Measurements from ENCODE around the gene HNRNPD.
"Not testable (repeated sequence)": the region's sequence is repeated elsewhere in the genome, so short reads cannot be mapped to it uniquely, and the experiment has no call there.

The HNRNPD gene

GRCh38 chr4:82333641-82334040 lies 40.1 kb downstream of the HNRNPD start:
- not testable (repeated sequence) for H3K4me1 ChIP-seq (ENCODE audit: control insufficient read depth, insufficient read depth, low read depth, low read length); H3K4me3 ChIP-seq (ENCODE audit: insufficient read depth in 1 of 2, low read depth in 1 of 2, low read length in 2 of 2); H2BK5ac ChIP-seq (ENCODE audit: low read depth, low read length, poor library complexity, severe bottlenecking); H3K18ac ChIP-seq (ENCODE audit: low read depth in 1 of 2, low read length in 2 of 2); H2BK15ac ChIP-seq (ENCODE audit: low read depth, poor library complexity, severe bottlenecking); H3K4me2 ChIP-seq (ENCODE audit: low read length, poor library complexity, severe bottlenecking); H3K23ac ChIP-seq (ENCODE audit: low read length in 2 of 2); H3K9ac ChIP-seq (ENCODE audit: low read length); DNase-seq; H3K4ac ChIP-seq (ENCODE audit: low read depth in 1 of 2, low read length in 2 of 2); H3K9me3 ChIP-seq (ENCODE audit: control insufficient read depth, low read length); H3K27me3 ChIP-seq (ENCODE audit: control insufficient read depth in 1 of 2, insufficient read depth in 1 of 2, low read length in 2 of 2); H3K14ac ChIP-seq (ENCODE audit: low read length in 2 of 2); H3K36me3 ChIP-seq (ENCODE audit: control insufficient read depth in 1 of 2, insufficient read depth in 2 of 2, low read depth in 1 of 2, low read length in 2 of 2); H2BK120ac ChIP-seq (ENCODE audit: low read depth, low read length); H4K8ac ChIP-seq (ENCODE audit: low read length); H3K27ac ChIP-seq (ENCODE audit: low read length, poor library complexity, severe bottlenecking); H2AFZ ChIP-seq (ENCODE audit: low read depth, low read length); H3K79me1 ChIP-seq (replicated peaks; ENCODE audit: low read length, poor library complexity, severe bottlenecking); H2BK12ac ChIP-seq (ENCODE audit: low read length in 2 of 2); H4K91ac ChIP-seq (ENCODE audit: low read length); H2AK5ac ChIP-seq (ENCODE audit: low read length, severe bottlenecking)
- WGBS: 91% methylated on average over 9 of the region's 9 CpGs

DNA sequence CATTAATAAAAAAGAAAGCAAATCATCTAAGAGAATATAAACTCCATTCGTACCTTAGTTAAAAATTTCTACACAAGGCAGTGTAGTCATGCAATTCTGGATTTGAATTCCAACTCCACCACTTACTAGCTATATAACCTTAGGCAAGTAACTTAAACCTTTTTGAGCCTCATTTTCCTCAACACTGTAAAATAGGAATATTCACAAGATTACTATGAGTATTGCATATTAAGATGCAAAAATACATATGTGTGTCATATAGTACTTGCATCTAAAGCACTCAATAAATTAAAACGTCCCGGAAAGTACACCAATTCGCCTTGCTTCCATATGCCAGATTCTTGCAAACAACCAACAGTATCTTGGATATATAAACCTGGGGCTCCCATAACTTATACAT lies 42.0 kb downstream of the HNRNPD start:
- no peaks in the 10 kb centered on the region for H3K79me1 ChIP-seq (replicated peaks; ENCODE audit: low read length, poor library complexity, severe bottlenecking)
- H3K9me3 ChIP-seq (ENCODE audit: control insufficient read depth, low read length): peaks cover 3% of the 10 kb centered on the region
- H3K18ac ChIP-seq (ENCODE audit: low read depth in 1 of 2, low read length in 2 of 2): no peak overlapping the region
- no peaks in the 10 kb centered on the region for H3K36me3 ChIP-seq (ENCODE audit: control insufficient read depth in 1 of 2, insufficient read depth in 2 of 2, low read depth in 1 of 2, low read length in 2 of 2)
- H3K9ac ChIP-seq (ENCODE audit: low read length): no peak overlapping the region
- H2AK5ac ChIP-seq (ENCODE audit: low read length, severe bottlenecking): no peak overlapping the region
- H2AFZ ChIP-seq (ENCODE audit: low read depth, low read length): no peak overlapping the region
- H3K27ac ChIP-seq (ENCODE audit: low read length, poor library complexity, severe bottlenecking): no peak overlapping the region
- no peak overlapping the region for H2BK15ac ChIP-seq (ENCODE audit: low read depth, poor library complexity, severe bottlenecking)
- 85% methylated on average over 4 of the region's 4 CpGs for WGBS
- no peak overlapping the region for H2BK120ac ChIP-seq (ENCODE audit: low read depth, low read length)
- no peak overlapping the region for H2BK12ac ChIP-seq (ENCODE audit: low read length in 2 of 2)
- H4K91ac ChIP-seq (ENCODE audit: low read length): no peak overlapping the region
- H3K27me3 ChIP-seq (ENCODE audit: control insufficient read depth in 1 of 2, insufficient read depth in 1 of 2, low read length in 2 of 2): no peaks in the 10 kb centered on the region
- no peak for DNase-seq
- no peak overlapping the region for H4K8ac ChIP-seq (ENCODE audit: low read length)
- H3K4me1 ChIP-seq (ENCODE audit: control insufficient read depth, insufficient read depth, low read depth, low read length): no peaks in the 10 kb centered on the region
- H3K23ac ChIP-seq (ENCODE audit: low read length in 2 of 2): no peak overlapping the region
- no peak overlapping the region for H3K14ac ChIP-seq (ENCODE audit: low read length in 2 of 2)
- H2BK5ac ChIP-seq (ENCODE audit: low read depth, low read length, poor library complexity, severe bottlenecking): no peak overlapping the region
- H3K4me3 ChIP-seq (ENCODE audit: insufficient read depth in 1 of 2, low read depth in 1 of 2, low read length in 2 of 2): no peak overlapping the region
- H3K4me2 ChIP-seq (ENCODE audit: low read length, poor library complexity, severe bottlenecking): no peak overlapping the region
- H3K4ac ChIP-seq (ENCODE audit: low read depth in 1 of 2, low read length in 2 of 2): no peak overlapping the region

DNA sequence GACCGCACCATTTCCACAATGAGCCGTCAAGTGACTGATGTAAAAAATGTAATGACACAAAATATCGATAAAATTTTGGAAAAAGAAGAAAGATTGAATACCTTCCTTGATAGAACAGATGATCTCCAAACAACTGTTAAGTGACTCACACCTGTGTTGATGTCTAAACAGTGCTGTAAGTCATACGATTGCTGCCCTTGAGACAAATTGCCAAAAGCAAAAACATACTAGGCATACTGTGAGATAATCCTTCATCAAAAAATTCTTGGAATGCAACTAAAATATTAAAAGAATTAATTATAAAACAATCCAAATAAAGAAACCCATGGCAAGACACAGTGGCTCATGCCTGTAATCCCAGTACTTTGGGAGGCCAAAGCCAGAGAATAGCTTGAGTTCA lies 53.4 kb downstream of the HNRNPD start:
- Histone ChIP-seq H3K9me3 (ENCODE audit: control insufficient read depth, low read length) (no peaks in the 10 kb centered on the region), H3K4ac (ENCODE audit: low read depth in 1 of 2, low read length in 2 of 2) (no peak overlapping the region), H3K14ac (ENCODE audit: low read length in 2 of 2) (no peak overlapping the region), H2AK5ac (ENCODE audit: low read length, severe bottlenecking) (no peak overlapping the region), H2BK12ac (ENCODE audit: low read length in 2 of 2) (no peak overlapping the region), H2AFZ (ENCODE audit: low read depth, low read length) (no peak overlapping the region), H4K8ac (ENCODE audit: low read length) (no peak overlapping the region), H2BK120ac (ENCODE audit: low read depth, low read length) (no peak overlapping the region), H3K23ac (ENCODE audit: low read length in 2 of 2) (no peak overlapping the region), H3K36me3 (ENCODE audit: control insufficient read depth in 1 of 2, insufficient read depth in 2 of 2, low read depth in 1 of 2, low read length in 2 of 2) (no peaks in the 10 kb centered on the region), H3K4me3 (ENCODE audit: insufficient read depth in 1 of 2, low read depth in 1 of 2, low read length in 2 of 2) (no peak overlapping the region), H3K27me3 (ENCODE audit: control insufficient read depth in 1 of 2, insufficient read depth in 1 of 2, low read length in 2 of 2) (no peaks in the 10 kb centered on the region), H3K9ac (ENCODE audit: low read length) (no peak overlapping the region), H4K91ac (ENCODE audit: low read length) (no peak overlapping the region), H3K4me2 (ENCODE audit: low read length, poor library complexity, severe bottlenecking) (no peak overlapping the region), H2BK15ac (ENCODE audit: low read depth, poor library complexity, severe bottlenecking) (no peak overlapping the region), H3K4me1 (ENCODE audit: control insufficient read depth, insufficient read depth, low read depth, low read length) (no peaks in the 10 kb centered on the region), H3K79me1 (replicated peaks; ENCODE audit: low read length, poor library complexity, severe bottlenecking) (no peaks in the 10 kb centered on the region), H3K18ac (ENCODE audit: low read depth in 1 of 2, low read length in 2 of 2) (no peak overlapping the region), H3K27ac (ENCODE audit: low read length, poor library complexity, severe bottlenecking) (no peak overlapping the region), H2BK5ac (ENCODE audit: low read depth, low read length, poor library complexity, severe bottlenecking) (no peak overlapping the region)
- 100% methylated on average over 2 of the region's 4 CpGs for WGBS
- no peak for DNase-seq

- H3K4me1 ChIP-seq (ENCODE audit: control insufficient read depth, insufficient read depth, low read depth, low read length); H2BK15ac ChIP-seq (ENCODE audit: low read depth, poor library complexity, severe bottlenecking): not testable (repeated sequence)
- 78% methylated on average over 13 of the region's 13 CpGs for WGBS
Observed at GRCh38 chr4:82303063-82303462, 70.7 kb downstream of the HNRNPD start.

More at GRCh38 chr4:82303063-82303462, 70.7 kb downstream of the HNRNPD start:
- H3K27ac ChIP-seq (ENCODE audit: low read length, poor library complexity, severe bottlenecking); H2BK12ac ChIP-seq (ENCODE audit: low read length in 2 of 2); H4K8ac ChIP-seq (ENCODE audit: low read length); DNase-seq; H2AK5ac ChIP-seq (ENCODE audit: low read length, severe bottlenecking); H3K79me1 ChIP-seq (replicated peaks; ENCODE audit: low read length, poor library complexity, severe bottlenecking); H4K91ac ChIP-seq (ENCODE audit: low read length); H2BK5ac ChIP-seq (ENCODE audit: low read depth, low read length, poor library complexity, severe bottlenecking); H3K4me3 ChIP-seq (ENCODE audit: insufficient read depth in 1 of 2, low read depth in 1 of 2, low read length in 2 of 2); H3K18ac ChIP-seq (ENCODE audit: low read depth in 1 of 2, low read length in 2 of 2); H3K4me2 ChIP-seq (ENCODE audit: low read length, poor library complexity, severe bottlenecking); H3K9me3 ChIP-seq (ENCODE audit: control insufficient read depth, low read length); H3K23ac ChIP-seq (ENCODE audit: low read length in 2 of 2); H3K27me3 ChIP-seq (ENCODE audit: control insufficient read depth in 1 of 2, insufficient read depth in 1 of 2, low read length in 2 of 2); H3K14ac ChIP-seq (ENCODE audit: low read length in 2 of 2); H3K4ac ChIP-seq (ENCODE audit: low read depth in 1 of 2, low read length in 2 of 2); H2AFZ ChIP-seq (ENCODE audit: low read depth, low read length); H3K9ac ChIP-seq (ENCODE audit: low read length); H3K36me3 ChIP-seq (ENCODE audit: control insufficient read depth in 1 of 2, insufficient read depth in 2 of 2, low read depth in 1 of 2, low read length in 2 of 2); H2BK120ac ChIP-seq (ENCODE audit: low read depth, low read length): not testable (repeated sequence)
